B cell (primary cell): Measurements from ENCODE around the gene CTRL.

Source experiments
- EZH2 ChIP-seq: IDR thresholded peaks from 2 replicates; pipeline ENCODE4 v1.6.1; 2012; ENCODE audit warnings: borderline replicate concordance, low read depth, mild to moderate bottlenecking, moderate library complexity, low read length; ENCODE audit not compliant: insufficient read depth, poor library complexity, severe bottlenecking
- TF ChIP-seq, protein P1 (sequence below): fragments of 200-600 bp; IDR thresholded peaks from one replicate; pipeline ENCODE4 v1.8.0; 2022; ENCODE audit warnings: antibody characterized with exemption, mild to moderate bottlenecking

DNA sequence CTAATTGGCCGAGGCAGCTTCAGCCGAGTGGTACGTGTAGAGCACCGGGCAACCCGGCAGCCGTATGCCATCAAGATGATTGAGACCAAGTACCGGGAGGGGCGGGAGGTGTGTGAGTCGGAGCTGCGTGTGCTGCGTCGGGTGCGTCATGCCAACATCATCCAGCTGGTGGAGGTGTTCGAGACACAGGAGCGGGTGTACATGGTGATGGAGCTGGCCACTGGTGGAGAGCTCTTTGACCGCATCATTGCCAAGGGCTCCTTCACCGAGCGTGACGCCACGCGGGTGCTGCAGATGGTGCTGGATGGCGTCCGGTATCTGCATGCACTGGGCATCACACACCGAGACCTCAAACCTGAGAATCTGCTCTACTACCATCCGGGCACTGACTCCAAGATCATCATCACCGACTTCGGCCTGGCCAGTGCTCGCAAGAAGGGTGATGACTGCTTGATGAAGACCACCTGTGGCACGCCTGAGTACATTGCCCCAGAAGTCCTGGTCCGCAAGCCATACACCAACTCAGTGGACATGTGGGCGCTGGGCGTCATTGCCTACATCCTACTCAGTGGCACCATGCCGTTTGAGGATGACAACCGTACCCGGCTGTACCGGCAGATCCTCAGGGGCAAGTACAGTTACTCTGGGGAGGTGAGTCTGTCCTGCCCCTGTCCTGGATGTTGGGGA is 22.5 kb downstream of the CTRL start:
- TF ChIP-seq, protein P1, sequence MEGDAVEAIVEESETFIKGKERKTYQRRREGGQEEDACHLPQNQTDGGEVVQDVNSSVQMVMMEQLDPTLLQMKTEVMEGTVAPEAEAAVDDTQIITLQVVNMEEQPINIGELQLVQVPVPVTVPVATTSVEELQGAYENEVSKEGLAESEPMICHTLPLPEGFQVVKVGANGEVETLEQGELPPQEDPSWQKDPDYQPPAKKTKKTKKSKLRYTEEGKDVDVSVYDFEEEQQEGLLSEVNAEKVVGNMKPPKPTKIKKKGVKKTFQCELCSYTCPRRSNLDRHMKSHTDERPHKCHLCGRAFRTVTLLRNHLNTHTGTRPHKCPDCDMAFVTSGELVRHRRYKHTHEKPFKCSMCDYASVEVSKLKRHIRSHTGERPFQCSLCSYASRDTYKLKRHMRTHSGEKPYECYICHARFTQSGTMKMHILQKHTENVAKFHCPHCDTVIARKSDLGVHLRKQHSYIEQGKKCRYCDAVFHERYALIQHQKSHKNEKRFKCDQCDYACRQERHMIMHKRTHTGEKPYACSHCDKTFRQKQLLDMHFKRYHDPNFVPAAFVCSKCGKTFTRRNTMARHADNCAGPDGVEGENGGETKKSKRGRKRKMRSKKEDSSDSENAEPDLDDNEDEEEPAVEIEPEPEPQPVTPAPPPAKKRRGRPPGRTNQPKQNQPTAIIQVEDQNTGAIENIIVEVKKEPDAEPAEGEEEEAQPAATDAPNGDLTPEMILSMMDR = no peak
- TF ChIP-seq EZH2 = no peak
